T-helper 17 cell (primary cell): ENCODE data around the gene COL21A1. TPM values are rescaled to one million over a fixed set of nuclear protein-coding genes. Genes with fewer than 3 reads are reported as not detected.

ENCODE experiments used
- ATAC-seq: fragments of 150-1000 bp; cut with Tn5 transposase; 2 replicates; pipeline ENCODE4 v1.10.0; 2021; ENCODE audit warnings: mild to moderate bottlenecking, moderate library complexity
- DNase-seq, 3 donors: peaks; one replicate each; pipeline versions ENCODE4 v3.0.0 to v3.0.0-alpha.2; 2020 to 2021
- H3K9me3 ChIP-seq: one replicate; pipeline ENCODE4 v1.7.0; 2013; ENCODE audit warnings: low read length, mild to moderate bottlenecking; ENCODE audit not compliant: control insufficient read depth, poor library complexity, severe bottlenecking
- H3K27ac Mint-ChIP-seq: one replicate; pipeline ENCODE4 v1.8.0; 2022; ENCODE audit warnings: mild to moderate bottlenecking, moderate library complexity, mixed read lengths
- H3K27me3 Mint-ChIP-seq: one replicate; pipeline ENCODE4 v1.8.0; 2022; ENCODE audit warnings: mixed read lengths
- H3K36me3 Mint-ChIP-seq: one replicate; pipeline ENCODE4 v1.8.0; 2022; ENCODE audit warnings: low read depth, mixed read lengths
- H3K4me1 Mint-ChIP-seq: one replicate; pipeline ENCODE4 v1.8.0; 2022; ENCODE audit warnings: mild to moderate bottlenecking, mixed read lengths
- H3K4me3 Mint-ChIP-seq: one replicate; pipeline ENCODE4 v1.8.0; 2022; ENCODE audit warnings: mild to moderate bottlenecking, moderate library complexity, mixed read lengths
- total RNA-seq, 4 donors: library from RNA in 2 of 4; stranded (reverse) in 2 of 4; gene quantifications; one replicate each; pipeline ENCODE4 v1.2.3 and lab custom pipeline; 2022 to 2026

The COL21A1 gene
- total RNA-seq, 2 donors from 2014 or later, result not detected

DNA sequence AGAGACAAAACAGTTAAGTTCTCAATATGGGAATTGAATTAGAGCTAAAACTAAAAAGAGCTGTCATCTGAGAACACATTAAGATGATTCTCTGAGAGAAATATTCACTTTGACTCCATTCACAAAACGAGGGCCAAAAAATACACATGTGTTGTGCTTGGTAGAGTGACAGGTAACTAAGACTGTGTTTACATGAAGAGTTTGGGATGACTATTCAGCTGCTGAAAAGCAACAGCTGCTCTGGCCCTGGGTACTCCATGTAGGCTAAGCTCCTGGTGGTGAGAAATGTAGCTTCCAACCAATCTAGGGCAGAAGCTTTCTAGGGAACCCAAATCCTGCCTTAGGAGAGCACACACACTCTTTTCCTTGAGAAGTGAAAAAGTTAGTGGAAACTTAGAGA is 184.5 kb downstream of the COL21A1 start:
- Mint-ChIP-seq H3K4me1 (no peaks in the 10 kb centered on the region), H3K27me3 (no peaks in the 10 kb centered on the region), H3K27ac (no peak overlapping the region), H3K36me3 (no peaks in the 10 kb centered on the region), H3K4me3 (no peak overlapping the region)
- DNase-seq, result no peak
- no peak for ATAC-seq
- no peaks in the 10 kb centered on the region for H3K9me3 ChIP-seq

DNA sequence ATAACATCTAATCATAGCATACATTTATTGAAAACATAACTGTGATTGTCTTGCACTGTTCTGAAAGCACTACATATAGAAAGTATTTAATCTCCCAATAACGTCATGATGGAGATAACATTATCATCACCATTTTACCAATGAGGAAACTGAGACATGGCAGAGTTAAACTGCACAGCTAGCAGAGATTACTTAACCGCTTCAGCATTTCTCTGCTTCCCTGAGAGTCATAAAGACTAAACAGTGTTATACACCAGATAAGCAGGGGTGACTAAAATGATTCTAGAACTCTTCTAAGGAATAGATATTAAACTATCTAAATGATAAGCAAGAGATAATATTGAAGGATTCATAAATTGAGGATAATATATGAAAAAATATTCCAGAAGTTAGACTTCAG is 188.7 kb downstream of the COL21A1 start:
- no peak for DNase-seq
- no peak for ATAC-seq
- H3K4me1 Mint-ChIP-seq, result no peaks in the 10 kb centered on the region
- no peaks in the 10 kb centered on the region for H3K36me3 Mint-ChIP-seq
- H3K9me3 ChIP-seq, result no peaks in the 10 kb centered on the region
- no peak overlapping the region for H3K27ac Mint-ChIP-seq
- H3K27me3 Mint-ChIP-seq, result no peaks in the 10 kb centered on the region
- no peak overlapping the region for H3K4me3 Mint-ChIP-seq

DNA sequence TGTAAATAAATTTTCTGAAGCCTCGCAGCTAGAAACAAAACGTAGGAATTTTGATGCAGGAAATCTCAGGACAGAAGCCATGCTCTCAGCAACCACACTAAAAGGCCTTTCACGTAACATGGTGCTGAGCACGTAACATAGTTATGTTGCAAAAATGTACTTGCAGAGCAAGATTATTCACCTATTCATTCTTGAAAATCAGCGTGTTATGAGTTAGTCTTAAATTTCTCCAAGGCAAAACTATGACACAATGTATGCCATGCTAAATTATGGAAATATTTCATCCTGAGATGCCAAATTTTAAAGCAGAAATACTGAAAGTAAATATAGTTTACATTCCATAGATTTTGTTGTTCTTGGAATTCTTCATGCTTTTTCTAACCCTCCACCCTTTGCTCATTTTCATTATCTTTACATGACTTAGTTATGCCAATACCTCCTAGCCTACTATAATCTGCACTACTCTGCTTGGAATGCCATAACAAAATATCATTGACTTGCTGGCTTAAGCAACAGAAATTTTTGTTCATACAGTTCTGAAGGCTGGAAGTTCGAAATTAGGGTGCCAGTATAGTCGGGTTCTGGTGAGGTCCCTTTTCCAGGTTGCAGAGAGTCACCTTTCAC is 192.2 kb downstream of the COL21A1 start:
- no peak overlapping the region for H3K27ac Mint-ChIP-seq
- no peaks in the 10 kb centered on the region for H3K36me3 Mint-ChIP-seq
- no peaks in the 10 kb centered on the region for H3K27me3 Mint-ChIP-seq
- H3K4me3 Mint-ChIP-seq, result no peak overlapping the region
- ATAC-seq, result no peak
- DNase-seq, result no peak
- H3K9me3 ChIP-seq, result no peaks in the 10 kb centered on the region
- H3K4me1 Mint-ChIP-seq, result no peaks in the 10 kb centered on the region

DNA sequence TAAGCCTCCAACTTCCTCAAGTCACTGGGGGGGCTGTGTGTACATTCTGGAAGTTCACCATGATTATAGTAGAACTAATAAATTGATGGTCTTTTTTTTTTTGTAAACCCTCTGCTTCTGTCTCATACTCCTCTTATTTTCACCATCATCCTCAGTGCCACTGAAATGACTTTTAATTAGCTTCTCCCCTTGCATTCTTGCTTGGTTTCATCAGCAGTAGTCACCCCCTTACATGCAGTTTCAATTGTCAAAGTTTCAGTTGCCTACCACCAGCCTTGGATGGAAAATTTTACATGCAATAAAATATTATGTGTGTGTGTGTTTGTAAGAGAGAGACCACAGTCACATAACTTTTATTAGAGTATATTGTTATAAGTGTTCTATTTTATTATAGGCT is 196.2 kb downstream of the COL21A1 start:
- H3K9me3 ChIP-seq, result no peaks in the 10 kb centered on the region
- Mint-ChIP-seq H3K4me3 (no peak overlapping the region), H3K4me1 (no peaks in the 10 kb centered on the region), H3K27me3 (no peaks in the 10 kb centered on the region), H3K36me3 (no peaks in the 10 kb centered on the region), H3K27ac (no peak overlapping the region)
- no peak for DNase-seq
- no peak for ATAC-seq

DNA sequence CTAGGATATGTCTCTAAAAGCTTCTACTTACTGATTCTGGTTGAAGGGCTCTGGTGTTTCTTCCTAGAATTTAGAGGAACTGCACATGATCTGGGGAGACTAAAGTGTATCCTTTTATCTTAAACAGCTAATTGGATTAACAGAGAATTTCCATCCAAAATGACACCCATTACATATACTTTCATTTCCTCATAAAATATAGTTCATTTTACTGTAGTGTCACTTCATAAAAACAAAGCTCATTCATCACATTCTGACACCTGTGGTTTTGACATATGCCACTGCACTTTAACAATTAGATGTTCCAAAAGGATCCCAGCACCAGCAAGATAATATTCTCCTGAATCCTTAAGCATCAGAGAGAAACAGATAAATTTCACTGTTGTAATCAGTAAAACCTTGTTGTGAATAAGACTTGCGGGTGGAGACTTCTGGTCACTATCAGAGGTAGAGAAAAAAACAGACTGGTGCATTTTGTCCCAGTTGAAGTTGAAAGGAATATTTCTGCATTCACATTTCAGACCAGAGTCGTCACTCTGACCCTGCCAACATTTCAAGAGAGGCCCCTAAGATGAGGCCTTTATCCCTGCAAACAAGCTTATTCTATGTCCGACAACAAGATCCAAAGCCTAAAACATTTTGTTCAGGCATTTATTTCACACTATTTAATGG is 196.7 kb downstream of the COL21A1 start:
- no peaks in the 10 kb centered on the region for H3K27me3 Mint-ChIP-seq
- no peak overlapping the region for H3K27ac Mint-ChIP-seq
- DNase-seq, result no peak
- no peak for ATAC-seq
- no peaks in the 10 kb centered on the region for H3K9me3 ChIP-seq
- no peaks in the 10 kb centered on the region for H3K4me1 Mint-ChIP-seq
- no peak overlapping the region for H3K4me3 Mint-ChIP-seq
- no peaks in the 10 kb centered on the region for H3K36me3 Mint-ChIP-seq

DNA sequence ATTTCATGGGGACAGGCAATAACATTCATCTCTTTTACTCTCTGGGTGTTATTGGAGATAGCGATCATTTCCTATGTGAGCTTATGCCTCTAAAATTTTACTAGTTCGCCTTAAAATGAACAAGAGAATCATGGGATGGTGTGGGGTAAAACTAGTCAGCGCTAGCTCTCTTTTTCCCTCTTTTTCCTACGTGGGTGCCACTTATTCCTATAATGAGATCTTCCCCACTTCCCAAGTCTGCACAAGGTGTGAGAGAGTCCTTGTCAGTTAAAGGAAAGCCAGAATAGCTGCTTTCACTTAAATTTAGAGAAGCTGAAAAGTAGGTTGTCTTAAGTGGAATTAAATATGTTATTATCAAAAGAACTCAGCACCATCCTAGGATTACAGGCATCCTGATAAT is 198.8 kb downstream of the COL21A1 start:
- H3K27ac Mint-ChIP-seq, result no peak overlapping the region
- DNase-seq (no peak), ATAC-seq (no peak)
- H3K27me3 Mint-ChIP-seq, result no peaks in the 10 kb centered on the region
- H3K9me3 ChIP-seq, result no peaks in the 10 kb centered on the region
- no peaks in the 10 kb centered on the region for H3K36me3 Mint-ChIP-seq
- H3K4me3 Mint-ChIP-seq, result no peak overlapping the region
- no peaks in the 10 kb centered on the region for H3K4me1 Mint-ChIP-seq

DNA sequence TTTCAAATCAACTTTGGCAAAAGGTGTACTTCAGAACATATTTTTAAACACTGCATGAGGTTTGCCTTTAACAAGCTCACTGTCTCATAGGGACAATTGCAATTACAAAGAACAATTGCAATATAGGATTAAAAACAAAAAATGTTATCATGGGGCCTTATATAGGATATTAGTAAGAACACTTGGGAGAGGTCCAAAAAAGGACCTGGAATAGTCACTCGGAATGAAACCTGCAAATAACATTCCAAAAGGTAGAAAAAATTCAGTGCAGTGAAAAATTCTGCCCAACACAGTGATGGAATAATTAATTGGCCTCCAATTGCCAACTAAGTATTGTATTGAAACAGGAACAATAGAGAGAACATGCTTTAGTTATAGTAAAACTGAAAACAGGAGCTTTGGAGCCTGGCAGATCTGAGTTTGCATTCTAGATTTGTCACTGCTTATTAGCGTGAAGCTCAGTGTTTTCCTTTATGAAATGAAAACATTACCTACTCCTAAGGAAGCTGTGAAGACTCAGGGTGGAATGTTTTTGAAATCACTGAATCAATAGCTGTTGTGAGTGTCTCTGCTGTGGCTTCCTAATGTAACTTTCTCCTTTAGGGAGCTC is 199.3 kb downstream of the COL21A1 start:
- no peak for ATAC-seq
- no peaks in the 10 kb centered on the region for H3K36me3 Mint-ChIP-seq
- no peaks in the 10 kb centered on the region for H3K27me3 Mint-ChIP-seq
- H3K4me1 Mint-ChIP-seq, result no peaks in the 10 kb centered on the region
- H3K4me3 Mint-ChIP-seq, result no peak overlapping the region
- no peaks in the 10 kb centered on the region for H3K9me3 ChIP-seq
- DNase-seq, result no peak
- H3K27ac Mint-ChIP-seq, result no peak overlapping the region

DNA sequence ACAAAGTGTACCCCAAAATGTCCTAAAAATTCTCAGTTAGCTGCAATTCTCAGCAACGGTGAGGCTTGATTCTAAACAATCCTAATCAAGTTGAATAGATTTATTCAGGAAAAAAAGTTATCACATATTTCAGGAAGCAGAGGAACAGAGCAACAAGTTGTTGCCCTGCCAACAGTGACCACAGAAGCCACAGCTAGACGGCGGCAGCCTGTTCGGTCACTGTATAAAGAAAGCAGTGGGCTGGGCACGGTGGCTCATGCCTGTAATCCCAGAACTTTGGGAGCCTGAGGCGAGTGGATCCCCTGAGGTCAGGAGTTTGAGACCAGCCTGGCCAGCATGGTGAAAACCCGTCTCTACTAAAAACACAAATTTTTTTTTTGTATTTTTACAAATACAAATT is 200.8 kb downstream of the COL21A1 start:
- Mint-ChIP-seq H3K27me3 (no peaks in the 10 kb centered on the region), H3K4me1 (no peaks in the 10 kb centered on the region)

DNA sequence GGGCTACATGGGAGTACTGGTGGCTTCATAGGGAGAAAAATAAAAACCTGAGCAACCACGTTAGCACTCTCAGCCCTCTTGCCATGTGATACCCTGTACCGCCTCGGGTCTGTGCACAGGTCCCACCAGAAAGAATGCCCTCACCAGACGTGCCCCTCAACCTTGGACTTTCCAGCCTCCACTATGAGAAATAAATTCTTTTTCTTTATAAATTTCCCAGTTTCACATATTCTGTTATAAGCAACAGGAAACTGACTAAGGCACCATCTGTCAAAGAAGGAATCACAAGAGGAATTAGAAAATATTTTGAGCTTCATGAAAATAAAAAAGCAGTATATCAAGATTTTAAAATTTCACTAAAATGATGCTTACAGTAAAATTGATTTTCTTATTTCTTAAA is 203.6 kb downstream of the COL21A1 start:
- no peak for DNase-seq
- Mint-ChIP-seq H3K36me3 (no peaks in the 10 kb centered on the region), H3K4me3 (no peak overlapping the region), H3K4me1 (no peaks in the 10 kb centered on the region), H3K27me3 (no peaks in the 10 kb centered on the region), H3K27ac (no peak overlapping the region)
- no peaks in the 10 kb centered on the region for H3K9me3 ChIP-seq
- no peak for ATAC-seq

More for the DNA sequence above, 200.8 kb downstream of the COL21A1 start:
- no peaks in the 10 kb centered on the region for H3K36me3 Mint-ChIP-seq
- H3K27ac Mint-ChIP-seq, result no peak overlapping the region
- no peak overlapping the region for H3K4me3 Mint-ChIP-seq
- H3K9me3 ChIP-seq, result no peaks in the 10 kb centered on the region
- DNase-seq (no peak), ATAC-seq (no peak)

DNA sequence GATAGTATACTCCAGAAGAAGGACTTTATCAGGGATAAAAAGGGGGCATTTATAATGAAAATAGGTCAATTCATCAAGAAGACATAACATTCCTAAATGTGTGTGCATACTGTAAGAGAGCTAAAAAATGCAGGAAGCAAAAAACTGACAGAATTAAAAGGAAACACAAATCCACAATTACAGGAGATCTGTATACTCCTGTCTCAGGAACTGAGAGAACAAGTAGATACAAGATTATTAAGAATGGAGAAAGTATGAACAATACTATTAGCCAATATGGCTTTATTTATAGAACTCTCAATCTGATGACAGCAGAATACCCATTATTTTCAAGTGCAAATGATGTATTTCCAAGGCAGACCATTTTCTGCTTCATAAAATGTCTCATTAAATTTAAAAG is 204.3 kb downstream of the COL21A1 start:
- DNase-seq (no peak), ATAC-seq (no peak)
- H3K9me3 ChIP-seq, result no peaks in the 10 kb centered on the region
- no peak overlapping the region for H3K27ac Mint-ChIP-seq
- H3K4me1 Mint-ChIP-seq, result no peaks in the 10 kb centered on the region
- no peak overlapping the region for H3K4me3 Mint-ChIP-seq
- H3K27me3 Mint-ChIP-seq, result no peaks in the 10 kb centered on the region
- H3K36me3 Mint-ChIP-seq, result no peaks in the 10 kb centered on the region

DNA sequence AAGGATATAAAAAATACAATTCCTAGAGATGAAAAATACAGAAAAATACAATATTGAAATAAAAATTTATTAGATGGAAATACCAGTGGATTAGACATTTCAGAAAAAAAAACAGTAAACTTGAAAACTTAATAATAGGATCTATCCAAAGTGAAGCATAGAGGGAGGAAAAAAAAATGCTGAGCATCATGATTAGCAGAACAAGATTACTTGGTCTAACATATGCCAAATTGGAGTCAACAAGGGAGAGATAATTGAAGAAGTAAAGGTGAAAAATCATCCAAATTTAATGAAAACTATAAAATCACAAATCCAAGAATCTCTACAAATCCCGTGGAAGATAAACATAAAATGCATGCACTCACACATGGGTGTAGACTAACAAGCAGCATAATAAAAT is 205.8 kb downstream of the COL21A1 start:
- DNase-seq (no peak), ATAC-seq (no peak)
- Mint-ChIP-seq H3K27ac (no peak overlapping the region), H3K4me1 (no peaks in the 10 kb centered on the region), H3K27me3 (no peaks in the 10 kb centered on the region), H3K36me3 (no peaks in the 10 kb centered on the region), H3K4me3 (no peak overlapping the region)
- H3K9me3 ChIP-seq, result no peaks in the 10 kb centered on the region

DNA sequence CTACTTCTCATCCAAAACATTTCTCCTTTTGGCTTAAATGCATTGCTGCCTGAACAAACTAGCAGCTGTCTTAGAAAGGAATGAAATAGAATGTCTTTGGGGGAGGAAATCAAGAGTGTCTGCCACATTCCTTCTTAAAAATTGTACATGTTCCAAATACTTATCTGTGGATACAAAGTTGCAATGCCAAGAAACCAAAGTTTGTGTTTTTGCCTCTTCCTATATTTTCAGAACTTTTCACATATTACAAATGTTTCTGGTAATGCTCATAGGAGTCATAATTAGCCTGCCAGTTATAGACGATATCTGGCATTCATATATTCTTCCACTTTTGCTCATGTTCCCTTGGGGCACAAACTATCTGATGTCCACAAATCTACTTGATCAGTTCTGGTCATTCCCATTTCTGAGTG is 206.5 kb downstream of the COL21A1 start:
- no peak overlapping the region for H3K4me3 Mint-ChIP-seq
- no peaks in the 10 kb centered on the region for H3K27me3 Mint-ChIP-seq
- no peaks in the 10 kb centered on the region for H3K9me3 ChIP-seq
- ATAC-seq, result no peak
- H3K4me1 Mint-ChIP-seq, result no peaks in the 10 kb centered on the region
- no peak for DNase-seq
- no peaks in the 10 kb centered on the region for H3K36me3 Mint-ChIP-seq
- no peak overlapping the region for H3K27ac Mint-ChIP-seq

DNA sequence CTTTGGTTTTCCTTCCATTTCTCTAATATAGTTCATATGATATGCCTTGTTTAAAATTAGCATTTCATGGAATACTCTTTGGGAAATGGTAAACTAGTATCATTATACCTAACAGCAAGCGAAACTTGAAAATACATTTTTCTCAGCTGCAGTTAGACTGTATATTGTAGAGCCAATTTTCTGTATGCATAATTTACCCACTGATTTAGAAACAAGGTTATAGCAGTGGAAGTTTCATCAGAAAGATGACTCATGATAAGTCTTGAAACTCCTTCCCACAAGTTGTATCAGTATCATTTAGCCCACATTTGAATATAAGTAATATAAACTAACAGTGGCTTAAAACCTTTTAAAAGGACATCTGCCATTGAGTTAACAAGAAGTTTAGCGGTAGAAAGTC is 207.2 kb downstream of the COL21A1 start:
- H3K9me3 ChIP-seq, result no peaks in the 10 kb centered on the region
- Mint-ChIP-seq H3K27me3 (no peaks in the 10 kb centered on the region), H3K27ac (no peak overlapping the region), H3K4me3 (no peak overlapping the region), H3K36me3 (no peaks in the 10 kb centered on the region), H3K4me1 (no peaks in the 10 kb centered on the region)
- ATAC-seq, result no peak
- DNase-seq, result no peak

DNA sequence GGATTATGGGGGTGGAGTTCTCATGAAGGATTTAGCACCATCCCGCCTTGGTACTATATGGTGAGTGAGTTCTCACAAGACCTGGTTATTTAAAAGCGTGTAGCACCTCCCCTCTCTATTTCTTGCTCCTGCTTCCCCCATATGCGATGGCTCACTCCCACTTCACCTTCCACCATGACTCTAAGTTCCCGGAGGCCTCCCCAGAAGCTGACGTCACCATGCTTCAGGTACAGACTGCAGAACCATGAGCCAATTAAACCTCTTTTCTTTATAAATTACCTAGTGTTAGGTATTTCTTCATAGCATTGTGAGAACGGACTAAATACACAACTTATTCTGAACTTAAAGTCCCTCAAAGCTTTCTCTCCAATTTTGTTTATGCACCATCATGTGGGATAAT is 208.6 kb downstream of the COL21A1 start:
- no peaks in the 10 kb centered on the region for H3K9me3 ChIP-seq
- Mint-ChIP-seq H3K27me3 (no peaks in the 10 kb centered on the region), H3K4me3 (no peak overlapping the region), H3K27ac (no peak overlapping the region), H3K4me1 (no peaks in the 10 kb centered on the region), H3K36me3 (no peaks in the 10 kb centered on the region)
- no peak for DNase-seq
- ATAC-seq, result no peak
